Keratinocyte (primary cell): ENCODE data around the gene C1QL3. TPM values are rescaled to one million over a fixed set of nuclear protein-coding genes. Genes with fewer than 3 reads are reported as not detected.

Experiments used
- DNase-seq: peaks from one replicate; pipeline ENCODE4 v3.0.0-alpha.2; 2011; ENCODE audit warnings: low read depth, missing footprints, low spot score
- FAIRE-seq: peaks from 2 replicates; lab custom pipeline; 2011; peaks lifted over from hg19 to GRCh38; lab: Jason Lieb, UNC
- H2AFZ ChIP-seq: 2 replicates; pipeline ENCODE4 v1.6.0; 2012; ENCODE audit warnings: low read length, control low read depth, inconsistent platforms; ENCODE audit not compliant: control insufficient read depth
- H3K27ac ChIP-seq: 2 replicates; pipeline ENCODE4 v1.5.1; 2011; ENCODE audit warnings: low read length; ENCODE audit not compliant: control insufficient read depth, insufficient read depth
- H3K27me3 ChIP-seq: 3 replicates; pipeline ENCODE4 v1.6.0; 2011; ENCODE audit warnings: low read length; ENCODE audit not compliant: control insufficient read depth, insufficient read depth; ENCODE audit errors: extremely low read depth
- H3K36me3 ChIP-seq, 2 experiments: 2 replicates in 1 of 2; 3 replicates in 1 of 2; pipeline ENCODE4 v1.5.1; 2011; ENCODE audit warnings: low read length in 2 of 2, mild to moderate bottlenecking in 1 of 2; ENCODE audit not compliant: control insufficient read depth in 2 of 2, insufficient read depth in 2 of 2; ENCODE audit errors: extremely low read depth in 1 of 2
- H3K4me1 ChIP-seq: 3 replicates; pipeline ENCODE4 v1.5.1; 2011; ENCODE audit warnings: low read length; ENCODE audit not compliant: control insufficient read depth, insufficient read depth; ENCODE audit errors: extremely low read depth
- H3K4me2 ChIP-seq: 3 replicates; pipeline ENCODE4 v1.6.0; 2011; ENCODE audit warnings: low read depth, low read length; ENCODE audit not compliant: control insufficient read depth, insufficient read depth; ENCODE audit errors: extremely low read depth
- H3K4me3 ChIP-seq, 3 experiments: fragments of 200-600 bp in 1 of 3; sonication (generic) in 1 of 3; 2 replicates in 2 of 3; 3 replicates in 1 of 3; pipeline ENCODE4 v1.5.1; 2011 to 2016; ENCODE audit warnings: low read length in 3 of 3, mild to moderate bottlenecking in 3 of 3, control low read depth in 2 of 3, inconsistent platforms in 1 of 3, low read depth in 1 of 3, mixed read lengths in 1 of 3, mixed run types in 1 of 3, moderate library complexity in 1 of 3; ENCODE audit not compliant: control insufficient read depth in 2 of 3, insufficient read depth in 2 of 3; ENCODE audit errors: extremely low read depth in 1 of 3
- H3K79me2 ChIP-seq: 2 replicates; pipeline ENCODE4 v1.6.0; 2012; ENCODE audit warnings: low read length; ENCODE audit not compliant: control insufficient read depth, insufficient read depth
- H3K9ac ChIP-seq: 3 replicates; pipeline ENCODE4 v1.6.0; 2011; ENCODE audit warnings: low read length; ENCODE audit not compliant: control insufficient read depth, insufficient read depth; ENCODE audit errors: extremely low read depth
- H3K9me1 ChIP-seq: 3 replicates; pipeline ENCODE4 v1.6.0; 2011; ENCODE audit warnings: low read length; ENCODE audit not compliant: control insufficient read depth, insufficient read depth; ENCODE audit errors: extremely low read depth
- H3K9me3 ChIP-seq: 2 replicates; pipeline ENCODE4 v1.5.1; 2012; ENCODE audit warnings: low read depth, low read length; ENCODE audit not compliant: control insufficient read depth
- H4K20me1 ChIP-seq: 3 replicates; pipeline ENCODE4 v1.6.0; 2011; ENCODE audit warnings: low read length; ENCODE audit not compliant: control insufficient read depth, insufficient read depth; ENCODE audit errors: extremely low read depth
- EZH2 ChIP-seq: IDR thresholded peaks from one replicate; pipeline ENCODE4 v1.6.1; 2012; ENCODE audit warnings: inconsistent platforms, mild to moderate bottlenecking, low read length, moderate library complexity
- dilution Hi-C: fragments of 300-500 bp; cut with MboI; formaldehyde crosslinking; loops from one replicate; pipeline ENCODE4 v1.7.0; 2020; ENCODE audit warnings: low sequenced_read_pairs; ENCODE audit not compliant: extremely low pct_ligation_motif_present
- polyA plus RNA-seq, 5 experiments: library from polyadenylated mRNA; depleted of rRNA in 3 of 5; stranded (reverse) in 3 of 5; stranded (forward) in 1 of 5; unstranded in 1 of 5; fragments of >200 nt; gene quantifications; 1 replicate in 1 of 5; 2 replicates in 3 of 5; 3 replicates in 1 of 5; pipeline versions ENCODE4 v1.2.1 to v1.2.3, GENCODE V29; 2011 to 2012; ENCODE audit warnings: missing spikeins in 2 of 5, low read depth in 1 of 5, low replicate concordance in 1 of 5
- TF ChIP-seq, protein P1 (sequence below), 3 experiments: IDR thresholded peaks in 1 of 3; conservative IDR thresholded peaks in 1 of 3; optimal IDR thresholded peaks in 1 of 3; 2 replicates in 2 of 3; 3 replicates in 1 of 3; pipeline versions ENCODE3 to v1.5.1; 2011; ENCODE audit warnings: low read length in 3 of 3, mild to moderate bottlenecking in 3 of 3, moderate library complexity in 2 of 3, control low read depth in 1 of 3, inconsistent platforms in 1 of 3; ENCODE audit not compliant: insufficient read depth in 2 of 3; ENCODE audit errors: extremely low read depth in 1 of 3

C1QL3 gene
- polyA plus RNA-seq, 1 donor (not counting 4 experiments of a cell fraction or from before 2014, with no cell fraction given) = not detected

DNA sequence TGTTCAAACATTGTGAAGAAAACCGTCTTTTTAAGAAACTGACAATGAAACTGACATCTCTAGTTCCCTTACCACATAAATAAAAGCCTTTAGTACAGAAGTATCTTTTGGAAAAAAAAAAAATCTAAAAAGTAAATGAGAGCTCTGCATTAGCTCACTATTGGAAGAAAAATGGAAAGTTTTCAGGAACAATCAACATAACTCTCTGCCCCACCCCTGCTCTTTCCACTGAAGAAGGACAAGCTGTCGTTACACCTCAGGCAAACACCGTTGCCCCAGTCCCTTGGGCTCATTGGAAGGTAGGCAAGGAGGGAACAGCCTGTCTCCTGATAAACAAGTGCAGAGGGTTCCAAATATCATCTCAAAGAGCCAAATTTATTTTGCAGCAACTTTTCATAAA lies 22.4 kb upstream of the C1QL3 start:
- H3K4me2 ChIP-seq = no peak overlapping the region
- no peak for DNase-seq
- no peak for FAIRE-seq

GRCh38 chr10:16536155-16536554 lies 14.5 kb upstream of the C1QL3 start:
- Histone ChIP-seq H2AFZ (no peak overlapping the region), H3K27ac (no peak overlapping the region), H3K4me3 (no peak overlapping the region), H3K79me2 (no peaks in the 10 kb centered on the region), H3K9me1 (no peaks in the 10 kb centered on the region), H3K9me3 (no peaks in the 10 kb centered on the region), H3K36me3 (no peaks in the 10 kb centered on the region), H3K27me3 (no peaks in the 10 kb centered on the region), H3K4me2 (no peak overlapping the region), H4K20me1 (no peaks in the 10 kb centered on the region), H3K9ac (no peak overlapping the region), H3K4me1 (no peaks in the 10 kb centered on the region)
- no peak for TF ChIP-seq EZH2
- TF ChIP-seq, protein P1, sequence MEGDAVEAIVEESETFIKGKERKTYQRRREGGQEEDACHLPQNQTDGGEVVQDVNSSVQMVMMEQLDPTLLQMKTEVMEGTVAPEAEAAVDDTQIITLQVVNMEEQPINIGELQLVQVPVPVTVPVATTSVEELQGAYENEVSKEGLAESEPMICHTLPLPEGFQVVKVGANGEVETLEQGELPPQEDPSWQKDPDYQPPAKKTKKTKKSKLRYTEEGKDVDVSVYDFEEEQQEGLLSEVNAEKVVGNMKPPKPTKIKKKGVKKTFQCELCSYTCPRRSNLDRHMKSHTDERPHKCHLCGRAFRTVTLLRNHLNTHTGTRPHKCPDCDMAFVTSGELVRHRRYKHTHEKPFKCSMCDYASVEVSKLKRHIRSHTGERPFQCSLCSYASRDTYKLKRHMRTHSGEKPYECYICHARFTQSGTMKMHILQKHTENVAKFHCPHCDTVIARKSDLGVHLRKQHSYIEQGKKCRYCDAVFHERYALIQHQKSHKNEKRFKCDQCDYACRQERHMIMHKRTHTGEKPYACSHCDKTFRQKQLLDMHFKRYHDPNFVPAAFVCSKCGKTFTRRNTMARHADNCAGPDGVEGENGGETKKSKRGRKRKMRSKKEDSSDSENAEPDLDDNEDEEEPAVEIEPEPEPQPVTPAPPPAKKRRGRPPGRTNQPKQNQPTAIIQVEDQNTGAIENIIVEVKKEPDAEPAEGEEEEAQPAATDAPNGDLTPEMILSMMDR (optimal IDR thresholded peaks at IDR 0.05 in 1 of 3, IDR thresholded peaks at IDR 0.05 in 1 of 3, conservative IDR thresholded peaks at IDR 0.05 in 1 of 3; ENCODE audit: extremely low read depth in 1 of 3, insufficient read depth in 2 of 3, low read length in 3 of 3) = no peak
- DNase-seq (no peak), FAIRE-seq (no peak)
- dilution Hi-C loops = no loop called here

More for the DNA sequence above, 22.4 kb upstream of the C1QL3 start:
- H3K79me2 ChIP-seq = no peaks in the 10 kb centered on the region
- H2AFZ ChIP-seq = no peak overlapping the region
- no peaks in the 10 kb centered on the region for H3K4me1 ChIP-seq
- no peaks in the 10 kb centered on the region for H3K36me3 ChIP-seq
- H3K27ac ChIP-seq = no peak overlapping the region
- H4K20me1 ChIP-seq = no peaks in the 10 kb centered on the region
- H3K27me3 ChIP-seq = no peaks in the 10 kb centered on the region
- H3K9me1 ChIP-seq = no peaks in the 10 kb centered on the region
- no peak for TF ChIP-seq EZH2
- TF ChIP-seq, protein P1 (optimal IDR thresholded peaks at IDR 0.05 in 1 of 3, IDR thresholded peaks at IDR 0.05 in 1 of 3, conservative IDR thresholded peaks at IDR 0.05 in 1 of 3; ENCODE audit: extremely low read depth in 1 of 3, insufficient read depth in 2 of 3, low read length in 3 of 3) = no peak
- dilution Hi-C loops = no loop called here
- no peaks in the 10 kb centered on the region for H3K9me3 ChIP-seq
- no peak overlapping the region for H3K4me3 ChIP-seq
- H3K9ac ChIP-seq = no peak overlapping the region
